ENCODE results near the gene HPS3. TPM values are rescaled to one million over a fixed set of nuclear protein-coding genes. Genes with fewer than 3 reads are reported as not detected.
"Not testable (repeated sequence)": the region's sequence is repeated elsewhere in the genome, so short reads cannot be mapped to it uniquely, and the experiment has no call there.

Gene HPS3
- total RNA-seq, 1 donor from 2014 or later = 24.1 TPM

DNA sequence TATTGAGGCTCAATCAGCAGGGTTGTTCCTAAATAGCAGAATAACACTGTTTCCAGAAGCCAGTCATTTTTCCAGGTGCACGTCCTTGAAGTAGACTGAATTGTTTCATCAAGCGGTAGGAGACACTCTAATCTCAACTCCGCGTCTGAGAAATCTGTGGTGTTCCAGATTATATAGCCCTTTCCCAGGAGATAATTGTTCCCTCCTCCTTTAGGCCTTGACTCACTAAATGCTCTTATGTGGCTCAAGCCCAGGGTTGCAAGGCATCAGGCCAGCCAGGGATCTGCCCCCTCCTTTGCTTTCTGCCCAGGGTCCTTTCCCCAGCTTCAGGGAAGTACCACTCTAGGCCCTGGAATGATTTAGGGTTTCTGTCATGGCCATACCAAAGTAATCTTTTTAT, 37.5 kb upstream of the HPS3 start:
- Mint-ChIP-seq H3K27ac (no peak overlapping the region), H3K36me3 (ENCODE audit: insufficient read depth) (no peaks in the 10 kb centered on the region), H3K27me3 (no peaks in the 10 kb centered on the region), H3K4me3 (ENCODE audit: low read depth) (no peak overlapping the region), H3K4me1 (ENCODE audit: low read depth) (no peaks in the 10 kb centered on the region), H3K9me3 (ENCODE audit: low read depth) (peaks cover 2% of the 10 kb centered on the region)
- DNase-seq (ENCODE audit: low spot score, unreplicated experiment) = no peak
- TF ChIP-seq, protein P1, sequence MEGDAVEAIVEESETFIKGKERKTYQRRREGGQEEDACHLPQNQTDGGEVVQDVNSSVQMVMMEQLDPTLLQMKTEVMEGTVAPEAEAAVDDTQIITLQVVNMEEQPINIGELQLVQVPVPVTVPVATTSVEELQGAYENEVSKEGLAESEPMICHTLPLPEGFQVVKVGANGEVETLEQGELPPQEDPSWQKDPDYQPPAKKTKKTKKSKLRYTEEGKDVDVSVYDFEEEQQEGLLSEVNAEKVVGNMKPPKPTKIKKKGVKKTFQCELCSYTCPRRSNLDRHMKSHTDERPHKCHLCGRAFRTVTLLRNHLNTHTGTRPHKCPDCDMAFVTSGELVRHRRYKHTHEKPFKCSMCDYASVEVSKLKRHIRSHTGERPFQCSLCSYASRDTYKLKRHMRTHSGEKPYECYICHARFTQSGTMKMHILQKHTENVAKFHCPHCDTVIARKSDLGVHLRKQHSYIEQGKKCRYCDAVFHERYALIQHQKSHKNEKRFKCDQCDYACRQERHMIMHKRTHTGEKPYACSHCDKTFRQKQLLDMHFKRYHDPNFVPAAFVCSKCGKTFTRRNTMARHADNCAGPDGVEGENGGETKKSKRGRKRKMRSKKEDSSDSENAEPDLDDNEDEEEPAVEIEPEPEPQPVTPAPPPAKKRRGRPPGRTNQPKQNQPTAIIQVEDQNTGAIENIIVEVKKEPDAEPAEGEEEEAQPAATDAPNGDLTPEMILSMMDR (IDR thresholded peaks at IDR 0.05; ENCODE audit: unreplicated experiment) = no peak

DNA sequence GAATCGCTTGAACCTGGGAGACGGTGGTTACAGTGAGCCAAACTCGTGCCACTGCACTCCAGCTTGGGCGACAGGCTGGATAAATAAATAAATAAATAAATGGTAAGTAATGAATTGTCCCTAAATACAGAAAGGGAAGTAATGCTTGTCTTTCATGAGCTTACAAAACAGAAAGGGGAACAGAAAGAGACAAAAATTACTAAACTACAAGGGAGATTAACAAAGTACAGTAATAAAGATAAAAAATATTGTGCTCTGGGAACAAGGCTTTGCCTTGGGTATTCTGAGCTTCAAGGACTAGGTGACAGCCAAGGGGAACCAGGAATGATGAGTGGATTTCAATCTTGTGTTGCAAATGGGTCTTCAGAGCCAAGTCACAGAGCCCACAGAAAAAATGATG, 34.0 kb upstream of the HPS3 start:
- no peak overlapping the region for H3K4me3 Mint-ChIP-seq (ENCODE audit: low read depth)
- no peak overlapping the region for H3K27ac Mint-ChIP-seq
- peaks cover 4% of the 10 kb centered on the region for H3K9me3 Mint-ChIP-seq (ENCODE audit: low read depth)
- no peaks in the 10 kb centered on the region for H3K27me3 Mint-ChIP-seq
- no peaks in the 10 kb centered on the region for H3K4me1 Mint-ChIP-seq (ENCODE audit: low read depth)
- TF ChIP-seq, protein P1 (IDR thresholded peaks at IDR 0.05; ENCODE audit: unreplicated experiment) = no peak
- no peak for DNase-seq (ENCODE audit: low spot score, unreplicated experiment)
- H3K36me3 Mint-ChIP-seq (ENCODE audit: insufficient read depth) = no peaks in the 10 kb centered on the region

DNA sequence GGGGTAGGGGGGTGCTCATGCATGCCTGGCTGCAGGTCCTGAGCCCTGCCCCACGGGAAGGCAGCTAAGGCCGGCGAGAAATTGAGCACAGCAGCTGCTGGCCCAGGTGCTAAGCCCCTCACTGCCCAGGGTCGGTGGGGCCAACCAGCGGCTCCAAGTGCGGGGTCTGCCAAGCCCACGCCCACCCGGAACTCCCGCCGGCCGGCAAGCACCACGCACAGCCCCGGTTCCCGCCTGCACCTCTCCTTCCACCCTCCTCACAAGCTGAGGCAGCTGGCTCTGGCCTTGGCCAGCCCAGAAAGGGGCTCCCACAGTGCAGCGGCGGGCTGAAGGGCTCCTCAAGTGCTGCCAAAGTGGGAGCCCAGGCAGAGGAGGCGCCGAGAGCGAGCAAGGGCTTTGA, 31.5 kb upstream of the HPS3 start:
- H3K27me3 Mint-ChIP-seq; H3K4me3 Mint-ChIP-seq (ENCODE audit: low read depth); H3K9me3 Mint-ChIP-seq (ENCODE audit: low read depth); H3K4me1 Mint-ChIP-seq (ENCODE audit: low read depth); H3K36me3 Mint-ChIP-seq (ENCODE audit: insufficient read depth); H3K27ac Mint-ChIP-seq; DNase-seq (ENCODE audit: low spot score, unreplicated experiment): not testable (repeated sequence)

DNA sequence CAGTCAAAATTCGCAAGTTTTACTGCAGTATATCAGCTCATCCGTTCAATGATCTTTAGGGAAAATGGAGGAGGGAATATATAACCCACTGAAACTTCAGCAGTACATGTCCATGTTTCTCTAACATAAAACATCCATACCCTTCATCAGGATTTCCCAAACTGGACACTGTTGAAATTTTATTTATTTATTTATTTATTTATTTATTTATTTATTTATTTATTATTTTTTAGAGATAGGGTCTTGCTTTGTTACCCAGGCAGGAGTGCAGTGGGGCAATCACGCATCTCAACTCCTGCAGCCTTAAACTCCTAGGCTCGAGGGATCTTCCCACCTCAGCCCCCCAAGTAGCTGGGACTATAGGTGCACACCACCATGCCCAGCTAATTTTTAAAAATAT, 28.3 kb upstream of the HPS3 start:
- TF ChIP-seq, protein P1 (IDR thresholded peaks at IDR 0.05; ENCODE audit: unreplicated experiment) = no peak
- no peak overlapping the region for H3K27ac Mint-ChIP-seq
- no peaks in the 10 kb centered on the region for H3K36me3 Mint-ChIP-seq (ENCODE audit: insufficient read depth)
- H3K27me3 Mint-ChIP-seq = no peaks in the 10 kb centered on the region
- DNase-seq (ENCODE audit: low spot score, unreplicated experiment) = no peak
- H3K4me3 Mint-ChIP-seq (ENCODE audit: low read depth) = no peak overlapping the region
- H3K4me1 Mint-ChIP-seq (ENCODE audit: low read depth) = no peaks in the 10 kb centered on the region
- peaks cover 12% of the 10 kb centered on the region for H3K9me3 Mint-ChIP-seq (ENCODE audit: low read depth)

DNA sequence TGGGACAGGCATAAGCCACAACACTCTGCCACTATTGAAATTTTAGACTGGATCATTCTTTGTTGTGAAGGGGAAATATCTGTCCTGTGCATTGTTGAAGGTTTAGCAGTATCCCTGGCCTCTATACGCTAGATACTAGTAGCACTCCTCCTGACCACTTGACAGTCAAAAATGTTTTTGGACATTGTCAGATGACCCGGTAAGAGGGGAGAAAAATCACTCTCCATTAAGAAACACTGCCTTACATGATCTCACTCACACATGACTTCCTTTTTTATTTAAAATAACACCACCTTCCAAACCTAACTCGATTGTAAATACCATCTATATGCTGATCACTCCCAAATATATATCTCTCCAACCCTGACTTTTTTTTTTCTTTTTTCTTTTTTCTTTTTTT, 27.8 kb upstream of the HPS3 start:
- H3K4me1 Mint-ChIP-seq (ENCODE audit: low read depth) = no peaks in the 10 kb centered on the region
- H3K9me3 Mint-ChIP-seq (ENCODE audit: low read depth) = peaks cover 14% of the 10 kb centered on the region
- no peaks in the 10 kb centered on the region for H3K36me3 Mint-ChIP-seq (ENCODE audit: insufficient read depth)
- no peak overlapping the region for H3K27ac Mint-ChIP-seq
- no peak overlapping the region for H3K4me3 Mint-ChIP-seq (ENCODE audit: low read depth)
- DNase-seq (ENCODE audit: low spot score, unreplicated experiment) = no peak
- no peaks in the 10 kb centered on the region for H3K27me3 Mint-ChIP-seq
- TF ChIP-seq, protein P1 (IDR thresholded peaks at IDR 0.05; ENCODE audit: unreplicated experiment) = no peak

DNA sequence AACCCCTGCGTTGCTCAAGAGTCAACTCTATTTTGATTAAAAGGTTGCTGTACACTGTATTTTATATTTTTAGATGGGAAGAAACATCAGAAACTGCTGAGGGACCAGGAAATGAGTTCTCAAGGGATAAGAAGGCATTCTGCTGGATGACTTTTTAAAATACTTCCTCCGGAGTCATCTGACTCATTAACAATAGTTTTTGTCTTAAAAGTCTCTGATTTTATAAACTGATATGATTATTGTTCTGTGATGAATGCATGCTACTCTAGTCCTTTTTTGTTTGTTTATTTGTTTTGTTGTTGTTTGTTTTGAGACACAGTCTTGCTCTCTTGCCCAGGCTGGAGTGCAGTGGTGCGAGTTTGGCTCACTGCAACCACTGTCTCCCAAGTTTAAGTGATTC, 25.0 kb upstream of the HPS3 start:
- TF ChIP-seq, protein P1 (IDR thresholded peaks at IDR 0.05; ENCODE audit: unreplicated experiment) = no peak
- Mint-ChIP-seq H3K36me3 (ENCODE audit: insufficient read depth) (no peaks in the 10 kb centered on the region), H3K4me3 (ENCODE audit: low read depth) (no peak overlapping the region), H3K4me1 (ENCODE audit: low read depth) (no peaks in the 10 kb centered on the region), H3K27ac (no peak overlapping the region), H3K27me3 (no peaks in the 10 kb centered on the region), H3K9me3 (ENCODE audit: low read depth) (peaks cover 10% of the 10 kb centered on the region)
- no peak for DNase-seq (ENCODE audit: low spot score, unreplicated experiment)
